ENCODE measurements around the gene CRYGA.

GRCh38 chr2:208204166-208204565 is 40.8 kb upstream of the CRYGA start:
- TF ChIP-seq CTCF (optimal IDR thresholded peaks at IDR 0.05 in 1 of 3, IDR thresholded peaks at IDR 0.05 in 1 of 3, conservative IDR thresholded peaks at IDR 0.05 in 1 of 3; ENCODE audit: extremely low read depth in 1 of 3, insufficient read depth in 2 of 3, low read length in 3 of 3) (no peak), EZH2 (IDR thresholded peaks at IDR 0.05; ENCODE audit: low read length) (no peak)

Data from keratinocyte (primary cell).